Measurements from ENCODE around the gene MARCHF2. TPM values are rescaled to one million over a fixed set of nuclear protein-coding genes. Genes with fewer than 3 reads are reported as not detected.

The MARCHF2 gene
- total RNA-seq, 1 donor from 2014 or later = 95.9 TPM

GRCh38 chr19:8476524-8476923, 63.4 kb downstream of the MARCHF2 start:
- Histone ChIP-seq H3K4me3 (ENCODE audit: low read depth, low read length) (no peak overlapping the region), H3K36me3 (ENCODE audit: control insufficient read depth, insufficient read depth, low read length) (peaks cover 2% of the 10 kb centered on the region), H3K27me3 (ENCODE audit: control insufficient read depth, insufficient read depth, low read length) (no peaks in the 10 kb centered on the region)
- no peak for DNase-seq (ENCODE audit: low read depth)
- TF ChIP-seq CTCF (IDR thresholded peaks at IDR 0.05; ENCODE audit: insufficient read depth, low read length, poor library complexity, severe bottlenecking) = no peak

GRCh38 chr19:8477889-8478288, 64.8 kb downstream of the MARCHF2 start:
- Histone ChIP-seq H3K36me3 (ENCODE audit: control insufficient read depth, insufficient read depth, low read length) (peaks cover 2% of the 10 kb centered on the region), H3K4me3 (ENCODE audit: low read depth, low read length) (no peak overlapping the region), H3K27me3 (ENCODE audit: control insufficient read depth, insufficient read depth, low read length) (no peaks in the 10 kb centered on the region)
- TF ChIP-seq CTCF (IDR thresholded peaks at IDR 0.05; ENCODE audit: insufficient read depth, low read length, poor library complexity, severe bottlenecking) = no peak
- DNase-seq (ENCODE audit: low read depth) = no peak

GRCh38 chr19:8478598-8478997, 65.5 kb downstream of the MARCHF2 start:
- TF ChIP-seq CTCF (IDR thresholded peaks at IDR 0.05; ENCODE audit: insufficient read depth, low read length, poor library complexity, severe bottlenecking) = no peak
- Histone ChIP-seq H3K27me3 (ENCODE audit: control insufficient read depth, insufficient read depth, low read length) (no peaks in the 10 kb centered on the region), H3K4me3 (ENCODE audit: low read depth, low read length) (no peak overlapping the region), H3K36me3 (ENCODE audit: control insufficient read depth, insufficient read depth, low read length) (peaks cover 2% of the 10 kb centered on the region)
- DNase-seq (ENCODE audit: low read depth) = no peak

- no peak for DNase-seq (ENCODE audit: low read depth)
- Histone ChIP-seq H3K36me3 (ENCODE audit: control insufficient read depth, insufficient read depth, low read length) (peaks cover 5% of the 10 kb centered on the region), H3K4me3 (ENCODE audit: low read depth, low read length) (no peak overlapping the region), H3K27me3 (ENCODE audit: control insufficient read depth, insufficient read depth, low read length) (no peaks in the 10 kb centered on the region)
- no peak for TF ChIP-seq CTCF (IDR thresholded peaks at IDR 0.05; ENCODE audit: insufficient read depth, low read length, poor library complexity, severe bottlenecking)
These were observed 68.1 kb downstream of the MARCHF2 start for GRCh38 chr19:8481201-8481600.

GRCh38 chr19:8481616-8482015, 68.5 kb downstream of the MARCHF2 start:
- no peak overlapping the region for H3K4me3 ChIP-seq (ENCODE audit: low read depth, low read length)
- no peak for TF ChIP-seq CTCF (IDR thresholded peaks at IDR 0.05; ENCODE audit: insufficient read depth, low read length, poor library complexity, severe bottlenecking)
- H3K36me3 ChIP-seq (ENCODE audit: control insufficient read depth, insufficient read depth, low read length) = peaks cover 5% of the 10 kb centered on the region
- DNase-seq (ENCODE audit: low read depth) = no peak
- no peaks in the 10 kb centered on the region for H3K27me3 ChIP-seq (ENCODE audit: control insufficient read depth, insufficient read depth, low read length)

GRCh38 chr19:8482696-8483095, 69.6 kb downstream of the MARCHF2 start:
- no peaks in the 10 kb centered on the region for H3K27me3 ChIP-seq (ENCODE audit: control insufficient read depth, insufficient read depth, low read length)
- no peak overlapping the region for H3K4me3 ChIP-seq (ENCODE audit: low read depth, low read length)
- no peak for TF ChIP-seq CTCF (IDR thresholded peaks at IDR 0.05; ENCODE audit: insufficient read depth, low read length, poor library complexity, severe bottlenecking)
- H3K36me3 ChIP-seq (ENCODE audit: control insufficient read depth, insufficient read depth, low read length) = peaks cover 5% of the 10 kb centered on the region
- no peak for DNase-seq (ENCODE audit: low read depth)
